NCI-H226 (cell line): ENCODE data around the gene SIGLEC6.

Experiments
- DNase-seq: peaks from one replicate; pipeline ENCODE4 v3.0.0-alpha.2; 2015

The SIGLEC6 gene

GRCh38 chr19:51472607-51473006 is 58.9 kb downstream of the SIGLEC6 start:
- DNase-seq = no peak

DNA sequence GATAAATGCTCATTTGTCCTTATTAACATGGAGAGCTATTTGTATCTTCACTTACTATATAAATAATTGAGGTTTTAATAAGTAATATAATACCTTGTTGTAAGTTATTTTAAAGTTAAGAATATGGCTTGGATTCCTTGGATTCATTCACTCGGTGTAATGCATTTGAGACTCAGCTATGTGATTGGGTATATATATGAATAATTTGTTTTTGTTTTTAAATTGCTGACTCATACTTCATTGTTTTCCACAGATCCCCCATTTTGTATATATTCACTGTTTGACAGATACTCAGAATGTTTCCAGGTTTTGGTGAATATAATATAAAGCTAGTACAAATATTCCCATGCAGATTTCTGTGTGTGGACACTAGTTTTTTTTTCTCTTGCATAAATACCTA is 59.9 kb downstream of the SIGLEC6 start:
- DNase-seq = no peak

DNA sequence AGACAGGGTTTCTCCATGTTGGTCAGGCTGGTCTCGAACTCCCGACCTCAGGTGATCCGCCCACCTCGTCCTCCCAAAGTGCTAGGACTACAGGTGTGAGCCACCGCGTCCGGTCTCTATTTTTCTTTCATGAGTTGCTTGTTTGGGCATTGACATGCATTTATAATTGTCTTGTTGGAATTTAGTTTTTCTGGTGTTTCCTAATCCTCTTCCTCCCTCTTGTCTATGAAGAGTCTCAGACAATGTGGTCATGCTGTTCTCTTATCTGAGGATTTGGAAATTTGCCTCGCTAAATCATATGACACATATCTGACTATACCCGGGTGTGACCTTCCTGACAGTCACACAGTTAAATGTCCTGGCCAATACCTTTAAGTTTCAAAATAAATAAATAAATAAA is 60.5 kb downstream of the SIGLEC6 start:
- no peak for DNase-seq

DNA sequence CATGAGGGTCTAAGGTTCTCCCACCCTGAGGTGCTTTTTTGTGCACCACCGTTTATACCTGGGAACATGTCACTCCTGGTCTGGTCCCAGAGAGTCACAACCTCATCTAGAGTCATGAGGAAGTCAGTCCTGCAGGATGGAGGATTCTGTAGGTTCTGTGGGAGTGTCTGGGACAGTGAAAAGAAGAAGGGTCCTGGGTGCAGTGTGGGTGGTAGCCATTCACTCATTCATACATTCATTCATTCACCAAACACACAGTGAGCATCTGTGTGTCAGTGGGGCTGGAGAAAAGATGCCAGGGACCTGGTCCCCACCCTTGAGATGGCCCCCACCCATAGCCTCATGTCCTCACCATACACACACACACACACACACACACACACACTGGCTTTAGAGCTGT is 61.8 kb downstream of the SIGLEC6 start:
- DNase-seq = no peak

GRCh38 chr19:51469162-51469561 is 62.3 kb downstream of the SIGLEC6 start:
- no peak for DNase-seq

DNA sequence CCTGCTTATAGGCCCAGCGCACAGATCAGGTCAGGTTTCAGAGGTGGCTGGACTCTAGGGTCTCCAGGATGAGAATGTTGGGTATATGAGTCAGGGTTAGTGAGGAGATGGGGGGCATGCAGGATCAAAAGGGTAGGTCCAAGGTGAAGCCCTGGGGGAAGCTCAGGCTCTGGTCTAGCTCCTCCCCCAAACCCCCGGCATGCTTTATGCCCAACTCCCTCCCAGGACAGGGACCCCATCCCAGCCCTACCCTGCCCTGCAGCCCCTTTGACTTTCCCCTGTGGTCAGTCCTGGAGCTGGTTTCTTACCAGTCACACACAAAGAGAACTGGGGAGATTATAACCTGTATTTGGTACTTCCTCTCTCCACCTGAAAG is 62.9 kb downstream of the SIGLEC6 start:
- no peak for DNase-seq

DNA sequence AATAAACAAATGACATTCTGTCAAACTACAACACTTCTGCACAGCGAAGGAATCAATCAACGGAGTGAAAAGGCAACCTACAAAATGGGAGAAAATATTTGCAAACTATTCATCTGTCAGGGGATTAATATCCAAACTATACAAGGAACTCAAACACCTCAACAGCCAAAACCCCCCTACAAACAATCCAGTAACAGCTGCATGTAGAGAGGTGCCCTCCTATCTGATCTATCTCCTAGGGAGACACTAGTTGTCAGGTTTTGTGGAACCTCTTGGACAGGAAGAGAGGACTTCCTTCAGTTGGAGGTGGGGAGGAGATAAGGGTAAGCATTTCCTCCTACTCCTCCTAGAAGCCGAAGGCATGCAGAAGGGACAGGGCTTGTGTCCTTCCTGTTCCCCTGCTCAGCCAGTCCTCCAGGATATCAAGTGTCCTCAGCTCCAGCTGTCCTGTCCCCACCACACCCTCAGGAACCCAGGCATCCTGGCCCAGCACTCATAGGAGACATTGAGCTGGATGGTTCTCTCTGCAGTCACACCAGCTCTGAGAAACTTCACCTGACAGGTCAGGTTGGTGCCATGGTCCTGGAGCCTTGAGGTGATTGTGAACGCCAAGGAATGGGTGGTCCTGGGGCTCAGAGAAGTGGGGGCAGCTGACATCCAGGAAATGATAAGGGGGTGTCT is 63.5 kb downstream of the SIGLEC6 start:
- no peak for DNase-seq
